HEK293 (cell line): Measurements from ENCODE around the gene ENKUR.

Experiments used
- CTCF ChIA-PET: fragments of 350-600 bp; formaldehyde crosslinking; extraction: SDS; loops from one replicate; lab custom pipeline; 2021; ENCODE audit warnings: antibody characterized with exemption; lab: Yijun Ruan, JAX
- POLR2A ChIA-PET: fragments of 300-600 bp; formaldehyde crosslinking; extraction: SDS; loops from one replicate; lab custom pipeline; 2020; ENCODE audit warnings: antibody characterized with exemption, inconsistent platforms; lab: Yijun Ruan, JAX
- H3K27ac ChIP-seq: fragments of 200-500 bp; sonication (Bioruptor generic); 2 replicates; pipeline ENCODE4 v1.5.1; 2014; ENCODE audit warnings: low read depth, low read length, control low read depth, inconsistent platforms; ENCODE audit errors: extremely low read depth
- H3K36me3 ChIP-seq, 2 experiments: fragments of 200-500 bp in 1 of 2; sonication (Bioruptor generic) in 1 of 2; 1 replicate in 1 of 2; 2 replicates in 1 of 2; pipeline ENCODE4 v1.5.1; 2014 to 2017; ENCODE audit warnings: inconsistent platforms in 2 of 2, low read length in 2 of 2; ENCODE audit not compliant: control insufficient read depth in 2 of 2, insufficient read depth in 1 of 2
- H3K4me1 ChIP-seq: fragments of 200-500 bp; sonication (Bioruptor generic); 2 replicates; pipeline ENCODE4 v1.5.1; 2014; ENCODE audit warnings: mild to moderate bottlenecking, low read length, inconsistent platforms; ENCODE audit not compliant: control insufficient read depth, insufficient read depth
- H3K4me3 ChIP-seq: 2 replicates; pipeline ENCODE4 v1.5.1; 2011; ENCODE audit warnings: low read depth, mild to moderate bottlenecking, control low read depth, low read length, moderate library complexity
- H3K9me3 ChIP-seq: fragments of 200-500 bp; sonication (Bioruptor generic); 2 replicates; pipeline ENCODE4 v1.5.1; 2014; ENCODE audit warnings: low read depth, low read length, inconsistent platforms; ENCODE audit not compliant: control insufficient read depth, insufficient read depth
- BCL11B ChIP-seq: fragments of 450-650 bp; formaldehyde crosslinking; IDR thresholded peaks from 2 replicates; pipeline ENCODE4 v1.5.1; 2016; ENCODE audit warnings: low read depth, missing biosample characterization, missing genetic modification characterization
- OSR2 ChIP-seq: fragments of 450-650 bp; formaldehyde crosslinking; IDR thresholded peaks from 2 replicates; pipeline ENCODE4 v1.5.1; 2016; ENCODE audit warnings: missing biosample characterization, missing genetic modification characterization
- PRDM1 ChIP-seq: fragments of 450-650 bp; formaldehyde crosslinking; IDR thresholded peaks from 2 replicates; pipeline ENCODE4; 2016; ENCODE audit warnings: missing biosample characterization, missing genetic modification characterization
- RBAK ChIP-seq: fragments of 450-650 bp; formaldehyde crosslinking; IDR thresholded peaks from 2 replicates; pipeline ENCODE4 v1.5.1; 2016; ENCODE audit warnings: missing biosample characterization, missing genetic modification characterization
- ZFHX2 ChIP-seq: fragments of 450-650 bp; formaldehyde crosslinking; conservative IDR thresholded peaks from 2 replicates; pipeline ENCODE4 v1.5.1; 2016; ENCODE audit warnings: missing biosample characterization, missing genetic modification characterization
- ZNF221 ChIP-seq: fragments of 450-650 bp; formaldehyde crosslinking; IDR thresholded peaks from 2 replicates; pipeline ENCODE4 v1.5.1; 2017; ENCODE audit warnings: missing biosample characterization, missing genetic modification characterization, borderline replicate concordance
- ZNF248 ChIP-seq: fragments of 450-650 bp; formaldehyde crosslinking; IDR thresholded peaks from 2 replicates; pipeline ENCODE4 v1.5.1; 2017; ENCODE audit warnings: missing biosample characterization, missing genetic modification characterization
- ZNF311 ChIP-seq: fragments of 450-650 bp; formaldehyde crosslinking; IDR thresholded peaks from 2 replicates; pipeline ENCODE4 v1.5.1; 2017; ENCODE audit warnings: missing biosample characterization, missing genetic modification characterization, borderline replicate concordance
- ZNF37A ChIP-seq: fragments of 450-650 bp; IDR thresholded peaks from 2 replicates; pipeline ENCODE4 v1.5.1; 2018; ENCODE audit warnings: missing biosample characterization, missing genetic modification characterization
- ZNF394 ChIP-seq: fragments of 450-650 bp; formaldehyde crosslinking; IDR thresholded peaks from 2 replicates; pipeline ENCODE4 v1.5.1; 2016; ENCODE audit warnings: missing biosample characterization, missing genetic modification characterization, mild to moderate bottlenecking, moderate library complexity, borderline replicate concordance
- ZNF529 ChIP-seq: fragments of 450-650 bp; formaldehyde crosslinking; IDR thresholded peaks from 2 replicates; pipeline ENCODE4 v1.5.1; 2017; ENCODE audit warnings: missing genetic modification characterization, missing biosample characterization; ENCODE audit not compliant: insufficient replicate concordance
- ZNF558 ChIP-seq: fragments of 450-650 bp; formaldehyde crosslinking; IDR thresholded peaks from 2 replicates; pipeline ENCODE4 v1.5.1; 2016; ENCODE audit warnings: missing biosample characterization, missing genetic modification characterization
- ZNF596 ChIP-seq: fragments of 450-650 bp; IDR thresholded peaks from 2 replicates; pipeline ENCODE4 v1.5.0; 2018; ENCODE audit warnings: missing biosample characterization, mild to moderate bottlenecking, missing genetic modification characterization, moderate library complexity
- TF ChIP-seq, protein P1 (sequence below): fragments of 450-650 bp; IDR thresholded peaks from 2 replicates; pipeline ENCODE4 v1.5.1; 2018; ENCODE audit warnings: missing biosample characterization, missing genetic modification characterization
- TF ChIP-seq, protein P2 (sequence below): fragments of 450-650 bp; formaldehyde crosslinking; IDR thresholded peaks from 2 replicates; pipeline ENCODE4 v1.5.0; 2017; ENCODE audit warnings: missing biosample characterization, missing genetic modification characterization, borderline replicate concordance
- TF ChIP-seq, protein P3 (sequence below): fragments of 450-650 bp; formaldehyde crosslinking; IDR thresholded peaks from 2 replicates; pipeline ENCODE4 v1.5.1; 2016; ENCODE audit warnings: missing biosample characterization, missing genetic modification characterization
- TF ChIP-seq, protein P4 (sequence below): fragments of 450-650 bp; formaldehyde crosslinking; IDR thresholded peaks from 2 replicates; pipeline ENCODE4 v1.5.1; 2017; ENCODE audit warnings: missing biosample characterization, missing genetic modification characterization

Gene ENKUR

DNA sequence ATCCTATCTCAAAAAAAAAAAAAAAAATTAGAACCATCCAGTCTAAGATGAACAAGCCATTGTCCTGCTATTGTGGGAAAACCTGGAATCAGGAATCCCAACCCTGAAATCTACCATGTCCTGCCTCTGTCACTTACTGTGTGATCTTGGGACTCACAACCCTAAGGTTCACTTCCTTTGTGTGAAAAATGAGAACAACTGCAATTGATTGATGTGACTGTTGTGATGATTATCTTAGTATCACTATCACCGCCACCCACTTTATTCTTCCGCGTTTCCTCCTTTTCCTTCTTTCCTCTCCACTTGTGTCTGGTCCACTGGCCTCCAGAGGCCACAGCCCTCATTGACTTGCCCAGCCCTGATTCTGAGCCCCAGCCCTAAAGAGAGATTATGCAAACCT lies 50.9 kb downstream of the ENKUR start (continued):
- TF ChIP-seq OSR2: no peak
- TF ChIP-seq ZNF248 (tag by site-specific recombination): no peak
- TF ChIP-seq RBAK (tag by site-specific recombination): no peak
- TF ChIP-seq, protein P1, sequence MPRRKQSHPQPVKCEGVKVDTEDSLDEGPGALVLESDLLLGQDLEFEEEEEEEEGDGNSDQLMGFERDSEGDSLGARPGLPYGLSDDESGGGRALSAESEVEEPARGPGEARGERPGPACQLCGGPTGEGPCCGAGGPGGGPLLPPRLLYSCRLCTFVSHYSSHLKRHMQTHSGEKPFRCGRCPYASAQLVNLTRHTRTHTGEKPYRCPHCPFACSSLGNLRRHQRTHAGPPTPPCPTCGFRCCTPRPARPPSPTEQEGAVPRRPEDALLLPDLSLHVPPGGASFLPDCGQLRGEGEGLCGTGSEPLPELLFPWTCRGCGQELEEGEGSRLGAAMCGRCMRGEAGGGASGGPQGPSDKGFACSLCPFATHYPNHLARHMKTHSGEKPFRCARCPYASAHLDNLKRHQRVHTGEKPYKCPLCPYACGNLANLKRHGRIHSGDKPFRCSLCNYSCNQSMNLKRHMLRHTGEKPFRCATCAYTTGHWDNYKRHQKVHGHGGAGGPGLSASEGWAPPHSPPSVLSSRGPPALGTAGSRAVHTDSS (tag by site-specific recombination): no peak
- TF ChIP-seq ZNF37A (tag by site-specific recombination): no peak
- TF ChIP-seq, protein P2, sequence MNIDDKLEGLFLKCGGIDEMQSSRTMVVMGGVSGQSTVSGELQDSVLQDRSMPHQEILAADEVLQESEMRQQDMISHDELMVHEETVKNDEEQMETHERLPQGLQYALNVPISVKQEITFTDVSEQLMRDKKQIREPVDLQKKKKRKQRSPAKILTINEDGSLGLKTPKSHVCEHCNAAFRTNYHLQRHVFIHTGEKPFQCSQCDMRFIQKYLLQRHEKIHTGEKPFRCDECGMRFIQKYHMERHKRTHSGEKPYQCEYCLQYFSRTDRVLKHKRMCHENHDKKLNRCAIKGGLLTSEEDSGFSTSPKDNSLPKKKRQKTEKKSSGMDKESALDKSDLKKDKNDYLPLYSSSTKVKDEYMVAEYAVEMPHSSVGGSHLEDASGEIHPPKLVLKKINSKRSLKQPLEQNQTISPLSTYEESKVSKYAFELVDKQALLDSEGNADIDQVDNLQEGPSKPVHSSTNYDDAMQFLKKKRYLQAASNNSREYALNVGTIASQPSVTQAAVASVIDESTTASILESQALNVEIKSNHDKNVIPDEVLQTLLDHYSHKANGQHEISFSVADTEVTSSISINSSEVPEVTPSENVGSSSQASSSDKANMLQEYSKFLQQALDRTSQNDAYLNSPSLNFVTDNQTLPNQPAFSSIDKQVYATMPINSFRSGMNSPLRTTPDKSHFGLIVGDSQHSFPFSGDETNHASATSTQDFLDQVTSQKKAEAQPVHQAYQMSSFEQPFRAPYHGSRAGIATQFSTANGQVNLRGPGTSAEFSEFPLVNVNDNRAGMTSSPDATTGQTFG (tag by site-specific recombination): no peak
- TF ChIP-seq ZNF558 (tag by site-specific recombination): no peak
- no peak for TF ChIP-seq BCL11B (tag by site-specific recombination)

DNA sequence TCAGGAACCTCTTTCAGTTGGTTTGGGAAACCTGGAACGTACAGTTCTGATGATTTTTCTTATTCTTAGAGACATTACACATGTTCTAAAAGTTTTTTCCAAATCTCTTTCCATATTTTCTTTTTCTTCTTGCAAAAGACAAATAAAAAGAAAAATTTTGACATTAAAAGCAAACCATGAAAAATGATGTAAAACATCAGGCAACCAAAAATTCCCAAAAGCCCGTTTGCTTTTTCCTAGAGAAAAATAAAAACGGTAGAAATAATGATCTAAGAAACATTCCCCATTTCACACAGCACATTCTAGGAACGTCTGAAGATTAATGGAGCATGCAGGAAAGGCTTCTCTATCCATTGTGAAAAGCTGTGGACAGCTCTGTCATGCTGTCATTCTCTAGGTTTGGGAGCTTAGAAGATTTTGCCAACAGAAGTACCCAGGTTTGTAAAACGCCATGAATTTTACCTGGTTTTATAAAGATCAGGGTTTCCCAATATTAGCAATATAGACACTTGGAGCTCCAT lies 52.4 kb downstream of the ENKUR start:
- H3K4me1 ChIP-seq: no peaks in the 10 kb centered on the region
- ChIA-PET CTCF (interaction anchor here (0.7 to 1.4 kb wide), 3 partner anchors 18 to 118 kb away, joined by 3 to 4 read pairs (median 3); no protein-coding TSS in a partner anchor), POLR2A (no interaction called here)
- TF ChIP-seq ZNF394 (tag by site-specific recombination) (no peak), ZNF529 (no peak), ZFHX2 (no peak), ZNF596 (tag by site-specific recombination) (no peak)
- TF ChIP-seq, protein P3, sequence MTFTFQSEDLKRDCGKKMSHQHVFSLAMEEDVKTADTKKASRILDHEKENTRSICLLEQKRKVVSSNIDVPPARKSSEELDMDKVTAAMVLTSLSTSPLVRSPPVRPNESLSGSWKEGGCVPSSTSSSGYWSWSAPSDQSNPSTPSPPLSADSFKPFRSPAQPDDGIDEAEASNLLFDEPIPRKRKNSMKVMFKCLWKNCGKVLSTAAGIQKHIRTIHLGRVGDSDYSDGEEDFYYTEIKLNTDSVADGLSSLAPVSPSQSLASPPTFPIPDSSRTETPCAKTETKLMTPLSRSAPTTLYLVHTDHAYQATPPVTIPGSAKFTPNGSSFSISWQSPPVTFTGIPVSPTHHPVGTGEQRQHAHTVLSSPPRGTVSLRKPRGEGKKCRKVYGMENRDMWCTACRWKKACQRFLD (tag by site-specific recombination): no peak
- TF ChIP-seq, protein P4, sequence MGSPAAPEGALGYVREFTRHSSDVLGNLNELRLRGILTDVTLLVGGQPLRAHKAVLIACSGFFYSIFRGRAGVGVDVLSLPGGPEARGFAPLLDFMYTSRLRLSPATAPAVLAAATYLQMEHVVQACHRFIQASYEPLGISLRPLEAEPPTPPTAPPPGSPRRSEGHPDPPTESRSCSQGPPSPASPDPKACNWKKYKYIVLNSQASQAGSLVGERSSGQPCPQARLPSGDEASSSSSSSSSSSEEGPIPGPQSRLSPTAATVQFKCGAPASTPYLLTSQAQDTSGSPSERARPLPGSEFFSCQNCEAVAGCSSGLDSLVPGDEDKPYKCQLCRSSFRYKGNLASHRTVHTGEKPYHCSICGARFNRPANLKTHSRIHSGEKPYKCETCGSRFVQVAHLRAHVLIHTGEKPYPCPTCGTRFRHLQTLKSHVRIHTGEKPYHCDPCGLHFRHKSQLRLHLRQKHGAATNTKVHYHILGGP (tag by site-specific recombination): no peak
- no peaks in the 10 kb centered on the region for H3K9me3 ChIP-seq
- H3K36me3 ChIP-seq: no peaks in the 10 kb centered on the region
- no peak overlapping the region for H3K27ac ChIP-seq
- no peak overlapping the region for H3K4me3 ChIP-seq

DNA sequence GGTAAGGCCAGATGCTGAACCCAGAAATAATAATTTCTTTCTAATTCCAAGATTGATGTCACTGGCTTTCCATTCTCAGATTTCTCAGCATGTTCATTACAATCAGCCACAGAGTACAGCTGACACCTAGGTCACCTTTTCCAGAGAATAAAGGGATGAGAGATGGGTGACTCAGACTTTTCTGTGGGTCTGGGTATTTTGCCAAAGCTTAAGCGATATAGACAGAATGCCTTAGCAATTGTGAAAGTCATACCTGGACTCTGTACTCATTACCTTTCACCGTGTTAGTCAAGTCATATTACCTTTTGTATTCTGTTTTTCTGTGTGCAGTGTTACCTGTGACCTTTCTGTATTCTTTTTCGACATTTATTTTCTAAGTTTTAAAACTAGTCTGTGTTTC lies 53.0 kb downstream of the ENKUR start:
- Histone ChIP-seq H3K4me1 (no peaks in the 10 kb centered on the region), H3K4me3 (no peak overlapping the region), H3K27ac (no peak overlapping the region), H3K36me3 (no peaks in the 10 kb centered on the region)
- CTCF ChIA-PET: interaction anchor here (0.6 to 0.7 kb wide), 3 partner anchors 11 to 118 kb away, joined by 3 to 4 read pairs (median 3); no protein-coding TSS in a partner anchor
- POLR2A ChIA-PET: no interaction called here
- TF ChIP-seq ZNF311 (no peak), PRDM1 (tag by site-specific recombination) (peak; percentile 23; the same call in 1 of the 2 replicates), ZNF221 (tag by site-specific recombination) (no peak)
- TF ChIP-seq, all 188 proteins: peak for 1
- H3K9me3 ChIP-seq: no peaks in the 10 kb centered on the region
